ENCODE measurements around the gene ADAMTS1.

ADAMTS1 gene

GRCh38 chr21:26845759-26846035 is 488 bp upstream of the ADAMTS1 start:
- Histone ChIP-seq H3K9me3 (ENCODE audit: insufficient read depth, low read length) (peaks cover 5% of the 10 kb centered on the region; the same call in 1 of the 2 replicates), H3K36me3 (ENCODE audit: insufficient read depth, insufficient read length, low read length) (peaks cover 21% of the 10 kb centered on the region), H3K4me1 (ENCODE audit: insufficient read depth, insufficient read length) (peaks cover 3% of the 10 kb centered on the region), H3K27me3 (ENCODE audit: insufficient read depth, insufficient read length) (peaks cover 19% of the 10 kb centered on the region), H3K4me3 (ENCODE audit: insufficient read length, low read depth) (peak overlapping the region; percentile 59), H3K9ac (ENCODE audit: insufficient read length, low read depth) (peak overlapping the region; percentile 96)
- TF ChIP-seq ZNF274 (IDR thresholded peaks at IDR 0.05; ENCODE audit: low read depth, low read length): no peak
- no peak for TF ChIP-seq YY1 (IDR thresholded peaks at IDR 0.05; ENCODE audit: insufficient read depth, insufficient read length)
- TF ChIP-seq SUZ12 (IDR thresholded peaks at IDR 0.05; ENCODE audit: extremely low read depth, insufficient read depth, insufficient read length): no peak
- no peak for DNase-seq (ENCODE audit: low read depth, low spot score)

GRCh38 chr21:26844258-26845065 is 747 bp downstream of the ADAMTS1 start:
- H3K9ac ChIP-seq (ENCODE audit: insufficient read length, low read depth): peak overlapping the region; percentile 98
- TF ChIP-seq SUZ12 (IDR thresholded peaks at IDR 0.05; ENCODE audit: extremely low read depth, insufficient read depth, insufficient read length) (no peak), ZNF274 (IDR thresholded peaks at IDR 0.05; ENCODE audit: low read depth, low read length) (no peak), YY1 (IDR thresholded peaks at IDR 0.05; ENCODE audit: insufficient read depth, insufficient read length) (no peak)
- peaks cover 3% of the 10 kb centered on the region for H3K4me1 ChIP-seq (ENCODE audit: insufficient read depth, insufficient read length)

GRCh38 chr21:26843933-26844257 is 1.3 kb downstream of the ADAMTS1 start:
- H3K4me3 ChIP-seq (ENCODE audit: insufficient read length, low read depth): peak overlapping the region; percentile 95

More at GRCh38 chr21:26844258-26845065, 747 bp downstream of the ADAMTS1 start:
- Histone ChIP-seq H3K27me3 (ENCODE audit: insufficient read depth, insufficient read length) (peaks cover 19% of the 10 kb centered on the region), H3K4me3 (ENCODE audit: insufficient read length, low read depth) (peak overlapping the region; percentile 95), H3K9me3 (ENCODE audit: insufficient read depth, low read length) (peaks cover 5% of the 10 kb centered on the region; the same call in 1 of the 2 replicates), H3K36me3 (ENCODE audit: insufficient read depth, insufficient read length, low read length) (peaks cover 34% of the 10 kb centered on the region)
- peak; percentile 36 for DNase-seq (ENCODE audit: low read depth, low spot score)

GRCh38 chr21:26842974-26843932 is 2.0 kb downstream of the ADAMTS1 start:
- H3K9ac ChIP-seq (ENCODE audit: insufficient read length, low read depth): peak overlapping the region; percentile 98

More at GRCh38 chr21:26843933-26844257, 1.3 kb downstream of the ADAMTS1 start:
- peaks cover 39% of the 10 kb centered on the region for H3K36me3 ChIP-seq (ENCODE audit: insufficient read depth, insufficient read length, low read length)
- H3K4me1 ChIP-seq (ENCODE audit: insufficient read depth, insufficient read length): peaks cover 3% of the 10 kb centered on the region
- peaks cover 19% of the 10 kb centered on the region for H3K27me3 ChIP-seq (ENCODE audit: insufficient read depth, insufficient read length)
- TF ChIP-seq SUZ12 (IDR thresholded peaks at IDR 0.05; ENCODE audit: extremely low read depth, insufficient read depth, insufficient read length): no peak
- no peak for TF ChIP-seq ZNF274 (IDR thresholded peaks at IDR 0.05; ENCODE audit: low read depth, low read length)
- no peak for TF ChIP-seq YY1 (IDR thresholded peaks at IDR 0.05; ENCODE audit: insufficient read depth, insufficient read length)
- DNase-seq (ENCODE audit: low read depth, low spot score): peak; percentile 16
- peak overlapping the region; percentile 98 for H3K9ac ChIP-seq (ENCODE audit: insufficient read length, low read depth)
- peaks cover 5% of the 10 kb centered on the region; the same call in 1 of the 2 replicates for H3K9me3 ChIP-seq (ENCODE audit: insufficient read depth, low read length)

GRCh38 chr21:26842300-26842699 is 2.9 kb downstream of the ADAMTS1 start:
- no peak for DNase-seq (ENCODE audit: low read depth, low spot score)
- H3K4me3 ChIP-seq (ENCODE audit: insufficient read length, low read depth): peak overlapping the region; percentile 95
- peaks cover 5% of the 10 kb centered on the region; the same call in 1 of the 2 replicates for H3K9me3 ChIP-seq (ENCODE audit: insufficient read depth, low read length)
- H3K27me3 ChIP-seq (ENCODE audit: insufficient read depth, insufficient read length): peaks cover 11% of the 10 kb centered on the region
- peaks cover 3% of the 10 kb centered on the region for H3K4me1 ChIP-seq (ENCODE audit: insufficient read depth, insufficient read length)
- no peak overlapping the region for H3K9ac ChIP-seq (ENCODE audit: insufficient read length, low read depth)
- TF ChIP-seq YY1 (IDR thresholded peaks at IDR 0.05; ENCODE audit: insufficient read depth, insufficient read length) (no peak), ZNF274 (IDR thresholded peaks at IDR 0.05; ENCODE audit: low read depth, low read length) (no peak), SUZ12 (IDR thresholded peaks at IDR 0.05; ENCODE audit: extremely low read depth, insufficient read depth, insufficient read length) (no peak)
- H3K36me3 ChIP-seq (ENCODE audit: insufficient read depth, insufficient read length, low read length): peaks cover 55% of the 10 kb centered on the region

More at GRCh38 chr21:26842974-26843932, 2.0 kb downstream of the ADAMTS1 start:
- H3K9me3 ChIP-seq (ENCODE audit: insufficient read depth, low read length): peaks cover 5% of the 10 kb centered on the region; the same call in 1 of the 2 replicates
- peaks cover 3% of the 10 kb centered on the region for H3K4me1 ChIP-seq (ENCODE audit: insufficient read depth, insufficient read length)
- peaks cover 19% of the 10 kb centered on the region for H3K27me3 ChIP-seq (ENCODE audit: insufficient read depth, insufficient read length)
- H3K4me3 ChIP-seq (ENCODE audit: insufficient read length, low read depth): peak overlapping the region; percentile 95
- DNase-seq (ENCODE audit: low read depth, low spot score): no peak
- TF ChIP-seq YY1 (IDR thresholded peaks at IDR 0.05; ENCODE audit: insufficient read depth, insufficient read length) (no peak), SUZ12 (IDR thresholded peaks at IDR 0.05; ENCODE audit: extremely low read depth, insufficient read depth, insufficient read length) (no peak), ZNF274 (IDR thresholded peaks at IDR 0.05; ENCODE audit: low read depth, low read length) (no peak)
- H3K36me3 ChIP-seq (ENCODE audit: insufficient read depth, insufficient read length, low read length): peaks cover 46% of the 10 kb centered on the region

- Histone ChIP-seq H3K4me1 (ENCODE audit: insufficient read depth, insufficient read length) (peaks cover 3% of the 10 kb centered on the region), H3K4me3 (ENCODE audit: insufficient read length, low read depth) (no peak overlapping the region)
- no peak for DNase-seq (ENCODE audit: low read depth, low spot score)
Observed at GRCh38 chr21:26840912-26841311, 4.3 kb downstream of the ADAMTS1 start.

More at GRCh38 chr21:26840912-26841311, 4.3 kb downstream of the ADAMTS1 start:
- Histone ChIP-seq H3K9me3 (ENCODE audit: insufficient read depth, low read length) (peaks cover 5% of the 10 kb centered on the region; the same call in 1 of the 2 replicates), H3K27me3 (ENCODE audit: insufficient read depth, insufficient read length) (peaks cover 3% of the 10 kb centered on the region), H3K9ac (ENCODE audit: insufficient read length, low read depth) (no peak overlapping the region), H3K36me3 (ENCODE audit: insufficient read depth, insufficient read length, low read length) (peaks cover 67% of the 10 kb centered on the region)
- TF ChIP-seq YY1 (IDR thresholded peaks at IDR 0.05; ENCODE audit: insufficient read depth, insufficient read length): no peak
- TF ChIP-seq ZNF274 (IDR thresholded peaks at IDR 0.05; ENCODE audit: low read depth, low read length): no peak
- no peak for TF ChIP-seq SUZ12 (IDR thresholded peaks at IDR 0.05; ENCODE audit: extremely low read depth, insufficient read depth, insufficient read length)

Measured in NT2/D1 (cell line).